Panc1 (cell line): ENCODE results near the gene APLP2. TPM values are rescaled to one million over a fixed set of nuclear protein-coding genes. Genes with fewer than 3 reads are reported as not detected.

ENCODE experiments used
- ATAC-seq: fragments of 200-7000 bp; cut with Tn5 transposase; 2 replicates; pipeline ENCODE4 v1.9.1; 2020; ENCODE audit warnings: mild to moderate bottlenecking, moderate library complexity
- BruUV-seq: library from RNA; stranded (reverse); fragments of 400-500 nt; replicated peaks from 2 replicates; lab custom pipeline; 2021; lab: Mats Ljungman, UMichigan
- CTCF ChIA-PET: fragments of 300-600 bp; sonication (Branson Sonifier 250); formaldehyde crosslinking; loops from one replicate; lab custom pipeline; 2022; ENCODE audit warnings: antibody characterized with exemption; lab: Charles Lee
- POLR2A ChIA-PET: fragments of 300-600 bp; sonication (Branson Sonifier 250); formaldehyde crosslinking; loops from one replicate; lab custom pipeline; 2022; ENCODE audit warnings: antibody characterized with exemption; lab: Charles Lee
- DNase-seq: peaks from one replicate; pipeline ENCODE4 v3.0.0-alpha.2; 2010; ENCODE audit warnings: low read depth, low spot score
- H3K27ac ChIP-seq: 2 replicates; pipeline ENCODE4 v1.5.1; 2011; ENCODE audit warnings: mild to moderate bottlenecking, low read length, inconsistent platforms
- H3K27me3 ChIP-seq: fragments of 200-500 bp; sonication (Bioruptor generic); 2 replicates; pipeline ENCODE4 v1.6.0; 2014; ENCODE audit warnings: low read length, inconsistent platforms; ENCODE audit not compliant: control insufficient read depth, insufficient read depth
- H3K36me3 ChIP-seq: fragments of 200-500 bp; sonication (Bioruptor generic); 2 replicates; pipeline ENCODE4 v1.5.1; 2014; ENCODE audit warnings: inconsistent platforms, mild to moderate bottlenecking, low read length, moderate library complexity; ENCODE audit not compliant: control insufficient read depth, insufficient read depth
- H3K4me1 ChIP-seq: 2 replicates; pipeline ENCODE4 v1.5.1; 2011; ENCODE audit warnings: inconsistent platforms, mild to moderate bottlenecking, low read length, moderate library complexity; ENCODE audit not compliant: control insufficient read depth, insufficient read depth
- H3K4me3 ChIP-seq, 2 experiments: 2 replicates each; pipeline ENCODE4 v1.5.1; 2011 to 2012; ENCODE audit warnings: low read depth in 2 of 2, low read length in 2 of 2, mild to moderate bottlenecking in 2 of 2, inconsistent platforms in 1 of 2, moderate library complexity in 1 of 2
- H3K9me3 ChIP-seq: fragments of 200-500 bp; sonication (Bioruptor generic); 2 replicates; pipeline ENCODE4 v1.5.1; 2014; ENCODE audit warnings: low read depth, mild to moderate bottlenecking, inconsistent platforms, low read length, moderate library complexity; ENCODE audit not compliant: control insufficient read depth, insufficient read depth
- POLR2AphosphoS5 ChIP-seq: IDR thresholded peaks from 2 replicates; pipeline ENCODE4 v1.6.1; 2012; ENCODE audit warnings: mild to moderate bottlenecking, low read depth, low read length, moderate library complexity
- SIN3A ChIP-seq: IDR thresholded peaks from 2 replicates; pipeline ENCODE4 v1.6.1; 2012; ENCODE audit warnings: low read depth, mild to moderate bottlenecking, low read length, moderate library complexity, borderline replicate concordance; ENCODE audit not compliant: insufficient read depth
- TCF7L2 ChIP-seq: IDR thresholded peaks from 2 replicates; pipeline ENCODE4 v1.6.1; 2011; ENCODE audit warnings: mild to moderate bottlenecking, low read depth, low read length, inconsistent platforms
- in situ Hi-C: cut with HindIII; loops from 2 replicates; pipeline ENCODE4 v1.10.0; 2016; ENCODE audit warnings: low sequenced_read_pairs, low pct_unique_long_range_greater_than_20kb
- intact Hi-C: fragments of 100-400 bp; cut with micrococcal nuclease; formaldehyde crosslinking; loops from one replicate; pipeline ENCODE4 v1.10.0; 2022; ENCODE audit not compliant: unreplicated experiment
- total RNA-seq: library from RNA; stranded (reverse); gene quantifications from one replicate; pipeline ENCODE4 v1.2.1, GENCODE V29; 2021; ENCODE audit not compliant: unreplicated experiment
- TF ChIP-seq, protein P1 (sequence below), 2 experiments: IDR thresholded peaks; 2 replicates each; pipeline ENCODE4 v1.6.1; 2011 to 2012; ENCODE audit warnings: low read depth in 2 of 2, control low read depth in 1 of 2, low read length in 1 of 2, mild to moderate bottlenecking in 1 of 2, moderate library complexity in 1 of 2; ENCODE audit not compliant: insufficient read depth in 1 of 2
- TF ChIP-seq, protein P2 (sequence below): fragments of 450-650 bp; IDR thresholded peaks from 2 replicates; pipeline ENCODE4 v1.5.1; 2017; ENCODE audit warnings: mild to moderate bottlenecking

The APLP2 gene
- total RNA-seq, 1 experiment from 2014 or later, result 589 TPM

DNA sequence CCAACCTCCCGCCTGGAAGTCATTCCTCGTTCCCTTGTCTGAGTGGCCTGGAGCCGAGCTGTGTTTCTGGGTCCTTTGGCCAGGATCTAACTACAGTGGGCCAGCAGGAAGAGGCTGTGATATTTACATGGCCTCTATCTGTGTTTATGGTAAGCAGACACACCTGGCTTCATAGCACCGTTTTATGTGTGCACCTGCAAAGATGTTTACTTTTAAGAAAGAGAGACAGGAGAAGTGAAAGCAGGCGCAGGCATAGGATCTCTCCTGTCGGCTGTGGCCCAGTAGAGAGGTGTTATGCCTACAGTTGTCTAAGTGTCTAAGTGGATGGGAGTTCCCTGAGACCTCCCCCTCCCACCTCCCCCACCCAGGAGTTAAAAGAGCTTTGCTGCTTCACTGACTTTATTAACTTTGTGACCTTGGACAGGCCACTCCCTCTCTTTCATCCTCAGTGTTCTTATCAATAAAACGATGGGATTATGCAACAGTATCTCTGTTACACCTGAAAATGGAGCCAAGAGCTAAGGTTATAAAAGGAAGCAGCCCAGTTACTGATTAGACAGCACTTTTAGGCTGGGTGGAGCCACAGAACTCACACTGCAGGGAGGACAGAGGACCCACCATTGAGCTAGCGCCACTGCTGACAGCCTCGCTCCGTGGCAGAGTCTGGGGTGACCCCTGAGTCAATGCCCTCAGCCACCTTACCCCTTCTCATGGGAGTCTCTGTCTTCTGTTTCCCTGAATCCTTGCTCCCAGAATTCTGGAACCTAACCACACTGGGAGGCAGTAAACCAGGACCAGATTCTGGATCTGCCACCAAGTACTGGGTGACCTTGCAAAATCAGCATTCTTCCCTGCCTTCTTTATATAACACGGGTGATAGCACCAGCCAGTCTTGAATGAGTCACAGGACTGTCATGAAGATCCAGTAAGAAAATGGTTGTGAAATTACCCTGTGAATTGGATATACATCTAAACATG lies 111.9 kb downstream of the APLP2 start:
- H3K9me3 ChIP-seq, result no peaks in the 10 kb centered on the region
- no peak for DNase-seq
- in situ Hi-C loops, result no loop called here
- ChIA-PET CTCF (no interaction called here), POLR2A (no interaction called here)
- no peaks in the 10 kb centered on the region; the same call in 1 of the 2 replicates for H3K27me3 ChIP-seq
- no peak overlapping the region for H3K27ac ChIP-seq
- intact Hi-C loops, result no loop called here
- no peak overlapping the region for H3K4me3 ChIP-seq
- no TSS peak for BruUV-seq
- 0 out of 2 replicates have a peak, but pooled peaks cover 6% of the 10 kb centered on the region for H3K4me1 ChIP-seq
- no peak; the same call in 1 of the 2 replicates for ATAC-seq
- no peaks in the 10 kb centered on the region for H3K36me3 ChIP-seq
- no peak for TF ChIP-seq SIN3A
- TF ChIP-seq, protein P1, sequence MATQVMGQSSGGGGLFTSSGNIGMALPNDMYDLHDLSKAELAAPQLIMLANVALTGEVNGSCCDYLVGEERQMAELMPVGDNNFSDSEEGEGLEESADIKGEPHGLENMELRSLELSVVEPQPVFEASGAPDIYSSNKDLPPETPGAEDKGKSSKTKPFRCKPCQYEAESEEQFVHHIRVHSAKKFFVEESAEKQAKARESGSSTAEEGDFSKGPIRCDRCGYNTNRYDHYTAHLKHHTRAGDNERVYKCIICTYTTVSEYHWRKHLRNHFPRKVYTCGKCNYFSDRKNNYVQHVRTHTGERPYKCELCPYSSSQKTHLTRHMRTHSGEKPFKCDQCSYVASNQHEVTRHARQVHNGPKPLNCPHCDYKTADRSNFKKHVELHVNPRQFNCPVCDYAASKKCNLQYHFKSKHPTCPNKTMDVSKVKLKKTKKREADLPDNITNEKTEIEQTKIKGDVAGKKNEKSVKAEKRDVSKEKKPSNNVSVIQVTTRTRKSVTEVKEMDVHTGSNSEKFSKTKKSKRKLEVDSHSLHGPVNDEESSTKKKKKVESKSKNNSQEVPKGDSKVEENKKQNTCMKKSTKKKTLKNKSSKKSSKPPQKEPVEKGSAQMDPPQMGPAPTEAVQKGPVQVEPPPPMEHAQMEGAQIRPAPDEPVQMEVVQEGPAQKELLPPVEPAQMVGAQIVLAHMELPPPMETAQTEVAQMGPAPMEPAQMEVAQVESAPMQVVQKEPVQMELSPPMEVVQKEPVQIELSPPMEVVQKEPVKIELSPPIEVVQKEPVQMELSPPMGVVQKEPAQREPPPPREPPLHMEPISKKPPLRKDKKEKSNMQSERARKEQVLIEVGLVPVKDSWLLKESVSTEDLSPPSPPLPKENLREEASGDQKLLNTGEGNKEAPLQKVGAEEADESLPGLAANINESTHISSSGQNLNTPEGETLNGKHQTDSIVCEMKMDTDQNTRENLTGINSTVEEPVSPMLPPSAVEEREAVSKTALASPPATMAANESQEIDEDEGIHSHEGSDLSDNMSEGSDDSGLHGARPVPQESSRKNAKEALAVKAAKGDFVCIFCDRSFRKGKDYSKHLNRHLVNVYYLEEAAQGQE (IDR thresholded peaks at IDR 0.05; ENCODE audit: insufficient read depth in 1 of 2, low read depth in 2 of 2, low read length in 1 of 2), result no peak
- no peak for TF ChIP-seq TCF7L2

DNA sequence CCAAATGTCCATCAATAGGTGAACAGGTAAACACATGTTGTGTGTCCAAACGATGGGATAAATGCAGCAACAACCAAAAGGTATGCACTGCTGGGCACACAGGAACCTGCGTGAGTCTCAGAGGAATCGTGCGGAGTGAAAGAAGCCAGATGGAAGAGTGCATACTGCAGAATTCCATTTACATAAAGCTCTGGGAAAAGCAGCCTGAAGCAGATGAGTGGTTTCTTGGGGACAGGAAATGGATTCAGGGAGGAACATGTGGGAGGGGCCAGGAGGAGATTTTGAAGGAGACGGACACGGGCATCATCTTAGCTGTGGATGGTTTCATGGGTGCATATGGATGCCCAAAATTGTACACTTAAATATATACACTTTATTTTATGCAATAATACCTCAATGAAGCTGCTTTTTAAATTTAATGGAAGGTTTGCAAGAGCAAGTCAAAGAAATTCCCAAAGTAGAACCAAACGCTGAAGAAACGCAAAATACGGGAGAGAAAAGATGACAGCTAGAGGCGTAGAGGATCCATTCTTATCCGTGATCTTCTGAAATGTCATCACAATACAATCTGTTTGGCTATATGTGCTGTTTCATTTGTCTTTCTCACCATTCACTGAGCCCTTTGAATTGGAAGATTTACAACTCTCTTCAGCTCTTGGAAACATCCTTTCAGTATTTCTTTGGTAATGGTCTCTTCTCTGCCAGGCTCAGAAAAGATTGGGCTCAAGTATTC lies 114.3 kb downstream of the APLP2 start:
- intact Hi-C loops (no loop called here), in situ Hi-C loops (no loop called here)
- Histone ChIP-seq H3K9me3 (no peaks in the 10 kb centered on the region), H3K27me3 (no peaks in the 10 kb centered on the region; the same call in 1 of the 2 replicates), H3K4me3 (no peak overlapping the region), H3K4me1 (0 out of 2 replicates have a peak, but pooled peaks cover 6% of the 10 kb centered on the region), H3K27ac (no peak overlapping the region), H3K36me3 (no peaks in the 10 kb centered on the region)
- ChIA-PET CTCF (no interaction called here), POLR2A (no interaction called here)
- TF ChIP-seq, protein P1 (IDR thresholded peaks at IDR 0.05; ENCODE audit: insufficient read depth in 1 of 2, low read depth in 2 of 2, low read length in 1 of 2), result no peak
- TF ChIP-seq TCF7L2, result no peak
- TF ChIP-seq, protein P2, sequence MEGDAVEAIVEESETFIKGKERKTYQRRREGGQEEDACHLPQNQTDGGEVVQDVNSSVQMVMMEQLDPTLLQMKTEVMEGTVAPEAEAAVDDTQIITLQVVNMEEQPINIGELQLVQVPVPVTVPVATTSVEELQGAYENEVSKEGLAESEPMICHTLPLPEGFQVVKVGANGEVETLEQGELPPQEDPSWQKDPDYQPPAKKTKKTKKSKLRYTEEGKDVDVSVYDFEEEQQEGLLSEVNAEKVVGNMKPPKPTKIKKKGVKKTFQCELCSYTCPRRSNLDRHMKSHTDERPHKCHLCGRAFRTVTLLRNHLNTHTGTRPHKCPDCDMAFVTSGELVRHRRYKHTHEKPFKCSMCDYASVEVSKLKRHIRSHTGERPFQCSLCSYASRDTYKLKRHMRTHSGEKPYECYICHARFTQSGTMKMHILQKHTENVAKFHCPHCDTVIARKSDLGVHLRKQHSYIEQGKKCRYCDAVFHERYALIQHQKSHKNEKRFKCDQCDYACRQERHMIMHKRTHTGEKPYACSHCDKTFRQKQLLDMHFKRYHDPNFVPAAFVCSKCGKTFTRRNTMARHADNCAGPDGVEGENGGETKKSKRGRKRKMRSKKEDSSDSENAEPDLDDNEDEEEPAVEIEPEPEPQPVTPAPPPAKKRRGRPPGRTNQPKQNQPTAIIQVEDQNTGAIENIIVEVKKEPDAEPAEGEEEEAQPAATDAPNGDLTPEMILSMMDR, result no peak
- no peak for TF ChIP-seq SIN3A
- no peak for TF ChIP-seq POLR2AphosphoS5
- no TSS peak for BruUV-seq
- DNase-seq (no peak), ATAC-seq (no peak)
